Stomach smooth muscle (tissue), 2 donors: Measurements from ENCODE around the gene MTPN.

ENCODE experiments used
- H3K27ac ChIP-seq: one replicate; pipeline ENCODE4 v1.7.0; 2013; ENCODE audit warnings: mild to moderate bottlenecking, low read length, inconsistent platforms
- H3K27me3 ChIP-seq, 2 donors: one replicate each; pipeline ENCODE4 v1.7.0; 2013; ENCODE audit warnings: low read length in 2 of 2; ENCODE audit not compliant: insufficient read depth in 2 of 2, control insufficient read depth in 1 of 2
- H3K36me3 ChIP-seq, 2 donors: one replicate each; pipeline ENCODE4 v1.7.0; 2013; ENCODE audit warnings: low read length in 2 of 2; ENCODE audit not compliant: control insufficient read depth in 2 of 2, insufficient read depth in 2 of 2
- H3K4me1 ChIP-seq: one replicate; pipeline ENCODE4 v1.7.0; 2013; ENCODE audit warnings: low read length; ENCODE audit not compliant: control insufficient read depth, insufficient read depth
- H3K4me3 ChIP-seq, 2 donors: one replicate each; pipeline ENCODE4 v1.7.0; 2013; ENCODE audit warnings: low read length in 2 of 2
- H3K9ac ChIP-seq, 2 donors: one replicate each; pipeline ENCODE4 v1.7.0; 2013; ENCODE audit warnings: low read length in 2 of 2, mild to moderate bottlenecking in 1 of 2
- H3K9me3 ChIP-seq, 2 donors: one replicate each; pipeline ENCODE4 v1.7.0; 2013; ENCODE audit warnings: low read length in 2 of 2; ENCODE audit not compliant: control insufficient read depth in 2 of 2
- donor health status: healthy.
- donor health status: Pancreatic carcinoma.

MTPN gene

DNA sequence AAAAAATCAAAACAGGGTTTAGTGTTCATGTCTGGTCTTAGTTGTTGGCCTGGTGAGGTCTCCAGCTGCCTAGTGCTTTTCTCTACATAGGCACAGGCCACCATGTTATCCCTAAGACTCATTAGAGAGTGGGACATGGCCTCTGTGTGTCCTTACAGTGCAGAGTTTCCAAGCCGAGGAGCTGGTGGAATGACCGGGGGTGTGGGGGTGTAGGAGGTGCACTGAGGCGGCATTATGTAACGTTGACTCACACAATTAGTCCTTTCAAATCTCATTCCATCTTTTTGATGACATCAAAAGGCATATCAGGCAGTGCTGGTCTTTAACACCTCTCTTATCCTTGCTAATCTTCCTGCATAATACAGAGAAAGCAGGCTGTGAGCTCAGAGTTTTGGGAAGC is 71.3 kb downstream of the MTPN start:
- H3K36me3 ChIP-seq: no peaks in the 10 kb centered on the region
- H3K27me3 ChIP-seq: no peaks in the 10 kb centered on the region
- no peaks in the 10 kb centered on the region for H3K9me3 ChIP-seq
- H3K9ac ChIP-seq: no peak overlapping the region
- no peak overlapping the region for H3K27ac ChIP-seq
- H3K4me1 ChIP-seq: no peaks in the 10 kb centered on the region
- no peak overlapping the region for H3K4me3 ChIP-seq

GRCh38 chr7:135905355-135905754 is 71.8 kb downstream of the MTPN start:
- no peaks in the 10 kb centered on the region for H3K27me3 ChIP-seq
- no peaks in the 10 kb centered on the region for H3K4me1 ChIP-seq
- H3K9ac ChIP-seq: no peak overlapping the region
- H3K9me3 ChIP-seq: no peaks in the 10 kb centered on the region
- no peak overlapping the region for H3K27ac ChIP-seq
- H3K36me3 ChIP-seq: no peaks in the 10 kb centered on the region
- H3K4me3 ChIP-seq: no peak overlapping the region

DNA sequence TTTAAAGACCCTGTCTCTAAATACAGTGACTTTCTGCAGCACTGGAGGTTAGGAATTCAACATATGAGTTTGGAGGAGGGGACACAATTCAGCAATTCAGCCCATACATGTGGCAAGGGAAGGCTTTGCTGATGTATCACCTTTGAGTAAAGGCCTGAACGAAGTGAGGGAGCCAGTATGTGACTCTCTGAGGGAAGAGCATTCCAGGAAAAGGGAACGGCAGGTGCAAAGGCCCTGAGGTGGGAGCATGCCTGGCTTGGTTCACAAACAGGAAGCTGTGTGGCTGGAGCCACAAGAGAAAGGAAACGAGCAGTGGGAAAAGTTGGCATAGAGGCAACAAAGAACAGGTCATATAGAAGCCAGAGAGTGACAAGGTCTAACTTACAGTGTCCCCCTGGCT is 72.9 kb downstream of the MTPN start:
- no peaks in the 10 kb centered on the region for H3K27me3 ChIP-seq
- no peak overlapping the region for H3K9ac ChIP-seq
- H3K36me3 ChIP-seq: no peaks in the 10 kb centered on the region
- H3K4me1 ChIP-seq: no peaks in the 10 kb centered on the region
- H3K4me3 ChIP-seq: no peak overlapping the region
- no peaks in the 10 kb centered on the region for H3K9me3 ChIP-seq
- no peak overlapping the region for H3K27ac ChIP-seq

- H3K4me1 ChIP-seq: no peaks in the 10 kb centered on the region
- H3K36me3 ChIP-seq: no peaks in the 10 kb centered on the region
- no peak overlapping the region for H3K9ac ChIP-seq
- H3K4me3 ChIP-seq: no peak overlapping the region
- H3K27ac ChIP-seq: no peak overlapping the region
- H3K27me3 ChIP-seq: no peaks in the 10 kb centered on the region
- H3K9me3 ChIP-seq: no peaks in the 10 kb centered on the region
Measured at GRCh38 chr7:135901585-135902540, 75.3 kb downstream of the MTPN start.

GRCh38 chr7:135900065-135900546 is 77.1 kb downstream of the MTPN start:
- Histone ChIP-seq H3K36me3 (no peaks in the 10 kb centered on the region), H3K9ac (no peak overlapping the region), H3K27ac (no peak overlapping the region), H3K4me3 (no peak overlapping the region), H3K9me3 (no peaks in the 10 kb centered on the region), H3K4me1 (no peaks in the 10 kb centered on the region), H3K27me3 (no peaks in the 10 kb centered on the region)

- no peaks in the 10 kb centered on the region for H3K9me3 ChIP-seq
- H3K27ac ChIP-seq: no peak overlapping the region
- no peak overlapping the region for H3K4me3 ChIP-seq
- H3K4me1 ChIP-seq: no peaks in the 10 kb centered on the region
- no peaks in the 10 kb centered on the region for H3K36me3 ChIP-seq
- no peak overlapping the region for H3K9ac ChIP-seq
- H3K27me3 ChIP-seq: no peaks in the 10 kb centered on the region
Measured at GRCh38 chr7:135899458-135900064, 77.6 kb downstream of the MTPN start.

GRCh38 chr7:135898226-135898625 is 78.9 kb downstream of the MTPN start:
- no peaks in the 10 kb centered on the region for H3K27me3 ChIP-seq
- H3K36me3 ChIP-seq: no peaks in the 10 kb centered on the region
- H3K9ac ChIP-seq: no peak overlapping the region
- no peaks in the 10 kb centered on the region for H3K4me1 ChIP-seq
- H3K4me3 ChIP-seq: no peak overlapping the region
- no peaks in the 10 kb centered on the region for H3K9me3 ChIP-seq
- H3K27ac ChIP-seq: no peak overlapping the region

- Histone ChIP-seq H3K27me3 (no peaks in the 10 kb centered on the region), H3K9me3 (peaks cover 0 to 2% of the 10 kb centered on the region in 2 donors), H3K9ac (no peak overlapping the region), H3K4me1 (no peaks in the 10 kb centered on the region), H3K4me3 (no peak overlapping the region), H3K27ac (no peak overlapping the region), H3K36me3 (no peaks in the 10 kb centered on the region)
Measured at GRCh38 chr7:135894816-135895215, 82.3 kb downstream of the MTPN start.

- H3K9me3 ChIP-seq: peaks cover 0 to 4% of the 10 kb centered on the region in 2 donors
- no peak overlapping the region for H3K4me3 ChIP-seq
- H3K36me3 ChIP-seq: no peaks in the 10 kb centered on the region
- no peaks in the 10 kb centered on the region for H3K27me3 ChIP-seq
- H3K4me1 ChIP-seq: no peaks in the 10 kb centered on the region
- no peak overlapping the region for H3K27ac ChIP-seq
- no peak overlapping the region for H3K9ac ChIP-seq
Measured at GRCh38 chr7:135889823-135890222, 87.3 kb downstream of the MTPN start.

- no peak overlapping the region for H3K27ac ChIP-seq
- H3K9ac ChIP-seq: no peak overlapping the region
- no peaks in the 10 kb centered on the region for H3K4me1 ChIP-seq
- no peaks in the 10 kb centered on the region for H3K36me3 ChIP-seq
- peaks cover 0 to 4% of the 10 kb centered on the region in 2 donors for H3K9me3 ChIP-seq
- H3K27me3 ChIP-seq: no peaks in the 10 kb centered on the region
- no peak overlapping the region for H3K4me3 ChIP-seq
Measured at GRCh38 chr7:135888740-135889139, 88.4 kb downstream of the MTPN start.
